Progenitor cell of endocrine pancreas (in vitro differentiated cells): ENCODE data around the gene CLIP4. TPM values are rescaled to one million over a fixed set of nuclear protein-coding genes. Genes with fewer than 3 reads are reported as not detected.

Experiments used
- DNase-seq: peaks from one replicate; pipeline ENCODE4 v3.0.0; 2021; ENCODE audit warnings: low spot score; ENCODE audit not compliant: unreplicated experiment
- H3K27ac Mint-ChIP-seq: 2 replicates; pipeline ENCODE4 v1.8.0; 2021; ENCODE audit warnings: mild to moderate bottlenecking, moderate library complexity, mixed read lengths
- H3K27me3 Mint-ChIP-seq: 2 replicates; pipeline ENCODE4 v1.8.0; 2021; ENCODE audit warnings: mixed read lengths
- H3K36me3 Mint-ChIP-seq: 2 replicates; pipeline ENCODE4 v1.8.0; 2022; ENCODE audit warnings: mixed read lengths; ENCODE audit not compliant: insufficient read depth
- H3K4me1 Mint-ChIP-seq: 2 replicates; pipeline ENCODE4 v1.8.0; 2021; ENCODE audit warnings: low read depth, mixed read lengths
- H3K4me3 Mint-ChIP-seq: 2 replicates; pipeline ENCODE4 v1.8.0; 2021; ENCODE audit warnings: low read depth, mild to moderate bottlenecking, moderate library complexity, mixed read lengths
- H3K9me3 Mint-ChIP-seq: 2 replicates; pipeline ENCODE4 v1.8.0; 2021; ENCODE audit warnings: low read depth, mixed read lengths
- total RNA-seq: library from RNA; stranded (reverse); gene quantifications from 2 replicates; pipeline ENCODE4 v1.2.1, GENCODE V29; 2021
- TF ChIP-seq, protein P1 (sequence below): fragments of 200-600 bp; sonication (generic); IDR thresholded peaks from one replicate; pipeline ENCODE4 v1.5.0; 2021; ENCODE audit warnings: antibody characterized with exemption, mild to moderate bottlenecking; ENCODE audit not compliant: unreplicated experiment

The CLIP4 gene
- total RNA-seq, 1 donor from 2014 or later: 13.7 TPM

DNA sequence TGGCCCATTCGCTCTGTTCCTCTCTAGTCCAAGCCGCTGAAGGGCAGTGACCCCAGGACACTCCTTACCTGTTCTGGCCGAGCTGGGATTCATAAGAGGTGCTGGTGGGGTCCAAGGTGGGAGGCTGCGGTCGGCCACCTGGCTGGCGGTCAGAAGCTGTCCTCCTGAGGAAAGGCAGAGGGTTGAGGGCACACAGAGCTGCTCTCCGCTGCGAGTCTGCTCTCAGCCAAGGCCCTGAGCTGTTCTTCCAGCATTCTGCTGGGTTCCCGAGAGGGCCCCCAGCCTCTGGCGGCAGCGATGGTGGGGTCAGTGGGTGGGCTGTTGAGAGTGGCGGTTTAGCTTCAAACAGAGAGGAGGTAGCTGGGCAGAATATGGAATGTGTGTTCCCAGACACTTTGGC, 44.7 kb upstream of the CLIP4 start:
- no peaks in the 10 kb centered on the region for H3K36me3 Mint-ChIP-seq
- no peak overlapping the region for H3K27ac Mint-ChIP-seq
- DNase-seq: no peak
- peaks cover 17% of the 10 kb centered on the region for H3K27me3 Mint-ChIP-seq
- no peaks in the 10 kb centered on the region for H3K4me1 Mint-ChIP-seq
- no peak overlapping the region for H3K4me3 Mint-ChIP-seq
- no peaks in the 10 kb centered on the region for H3K9me3 Mint-ChIP-seq
- TF ChIP-seq, protein P1, sequence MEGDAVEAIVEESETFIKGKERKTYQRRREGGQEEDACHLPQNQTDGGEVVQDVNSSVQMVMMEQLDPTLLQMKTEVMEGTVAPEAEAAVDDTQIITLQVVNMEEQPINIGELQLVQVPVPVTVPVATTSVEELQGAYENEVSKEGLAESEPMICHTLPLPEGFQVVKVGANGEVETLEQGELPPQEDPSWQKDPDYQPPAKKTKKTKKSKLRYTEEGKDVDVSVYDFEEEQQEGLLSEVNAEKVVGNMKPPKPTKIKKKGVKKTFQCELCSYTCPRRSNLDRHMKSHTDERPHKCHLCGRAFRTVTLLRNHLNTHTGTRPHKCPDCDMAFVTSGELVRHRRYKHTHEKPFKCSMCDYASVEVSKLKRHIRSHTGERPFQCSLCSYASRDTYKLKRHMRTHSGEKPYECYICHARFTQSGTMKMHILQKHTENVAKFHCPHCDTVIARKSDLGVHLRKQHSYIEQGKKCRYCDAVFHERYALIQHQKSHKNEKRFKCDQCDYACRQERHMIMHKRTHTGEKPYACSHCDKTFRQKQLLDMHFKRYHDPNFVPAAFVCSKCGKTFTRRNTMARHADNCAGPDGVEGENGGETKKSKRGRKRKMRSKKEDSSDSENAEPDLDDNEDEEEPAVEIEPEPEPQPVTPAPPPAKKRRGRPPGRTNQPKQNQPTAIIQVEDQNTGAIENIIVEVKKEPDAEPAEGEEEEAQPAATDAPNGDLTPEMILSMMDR: no peak

DNA sequence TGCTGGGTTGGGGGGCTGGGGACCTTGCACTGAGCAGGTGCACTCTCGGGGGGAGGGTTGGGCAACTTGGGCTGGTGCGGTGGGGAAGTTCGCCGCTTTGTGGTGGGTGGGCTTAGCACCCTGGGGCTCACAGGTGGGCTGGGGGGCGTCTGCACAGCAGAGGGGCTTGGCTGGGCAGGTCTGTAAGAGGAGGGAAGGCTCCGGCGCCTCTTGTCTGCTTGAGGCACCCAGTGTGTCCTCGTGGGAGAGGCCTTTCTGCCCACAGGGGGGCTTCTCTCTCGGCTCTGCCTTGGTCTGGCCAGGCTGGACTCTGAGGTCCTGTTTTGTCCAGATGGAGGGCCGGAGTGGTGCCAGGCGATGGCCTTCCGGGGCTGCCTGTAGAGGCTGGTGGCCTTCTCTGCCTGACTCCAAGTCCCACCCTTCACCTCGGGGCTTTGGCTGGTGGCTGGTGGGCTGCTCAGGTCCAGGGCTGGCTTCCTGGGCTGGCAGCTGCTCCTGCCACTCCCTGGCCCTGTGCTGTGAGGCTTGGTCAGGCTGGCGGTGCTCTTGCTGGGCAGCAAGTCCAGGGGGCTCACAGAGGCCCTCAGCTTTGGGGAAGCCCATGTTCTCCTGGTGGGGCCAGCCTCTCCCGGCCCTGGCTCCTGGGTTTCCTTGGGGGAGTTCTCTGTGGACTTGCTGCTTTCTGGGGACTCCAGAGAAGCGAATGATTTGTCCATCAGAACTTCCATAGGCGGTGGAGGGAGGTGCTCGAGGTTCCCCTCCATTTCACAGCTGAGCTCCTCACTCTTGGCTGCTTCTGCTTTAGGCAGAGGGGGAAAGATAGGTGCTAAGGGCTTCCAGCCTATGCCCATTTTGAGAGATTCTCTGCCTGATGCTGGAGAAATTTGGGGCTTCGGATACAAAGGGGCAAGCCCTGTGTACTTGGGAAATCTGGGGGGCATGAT, 43.9 kb upstream of the CLIP4 start:
- H3K4me1 Mint-ChIP-seq: peaks cover 4% of the 10 kb centered on the region
- H3K27ac Mint-ChIP-seq: no peak overlapping the region

DNA sequence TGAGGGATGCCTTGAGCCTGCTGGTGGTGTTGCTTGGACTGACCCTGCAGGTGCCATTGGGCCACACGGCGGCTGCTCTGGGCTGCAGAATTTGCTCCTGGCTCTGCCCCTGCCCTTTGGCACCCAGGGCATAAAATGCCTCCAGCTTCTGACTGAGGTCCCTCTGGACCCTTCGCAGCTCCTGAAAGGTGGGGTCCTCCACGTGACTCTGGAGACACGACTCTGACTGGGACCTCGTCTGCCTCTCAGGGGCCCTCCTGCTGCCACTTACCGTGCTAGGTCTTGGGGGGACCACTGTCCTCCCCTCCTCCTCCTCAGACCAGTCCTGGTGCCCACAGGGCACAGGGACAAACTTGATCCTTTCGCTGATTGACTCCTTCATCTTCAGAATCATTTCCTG, 43.0 kb upstream of the CLIP4 start:
- H3K9me3 Mint-ChIP-seq: no peaks in the 10 kb centered on the region
- TF ChIP-seq, protein P1: no peak
- no peak overlapping the region for H3K4me3 Mint-ChIP-seq
- no peak overlapping the region for H3K27ac Mint-ChIP-seq
- peaks cover 14% of the 10 kb centered on the region for H3K27me3 Mint-ChIP-seq
- no peaks in the 10 kb centered on the region for H3K36me3 Mint-ChIP-seq
- H3K4me1 Mint-ChIP-seq: peaks cover 5% of the 10 kb centered on the region
- no peak for DNase-seq

More for the DNA sequence above, 43.9 kb upstream of the CLIP4 start:
- TF ChIP-seq, protein P1: no peak
- Mint-ChIP-seq H3K27me3 (peaks cover 16% of the 10 kb centered on the region), H3K4me3 (no peak overlapping the region), H3K36me3 (no peaks in the 10 kb centered on the region), H3K9me3 (no peaks in the 10 kb centered on the region)
- DNase-seq: no peak

DNA sequence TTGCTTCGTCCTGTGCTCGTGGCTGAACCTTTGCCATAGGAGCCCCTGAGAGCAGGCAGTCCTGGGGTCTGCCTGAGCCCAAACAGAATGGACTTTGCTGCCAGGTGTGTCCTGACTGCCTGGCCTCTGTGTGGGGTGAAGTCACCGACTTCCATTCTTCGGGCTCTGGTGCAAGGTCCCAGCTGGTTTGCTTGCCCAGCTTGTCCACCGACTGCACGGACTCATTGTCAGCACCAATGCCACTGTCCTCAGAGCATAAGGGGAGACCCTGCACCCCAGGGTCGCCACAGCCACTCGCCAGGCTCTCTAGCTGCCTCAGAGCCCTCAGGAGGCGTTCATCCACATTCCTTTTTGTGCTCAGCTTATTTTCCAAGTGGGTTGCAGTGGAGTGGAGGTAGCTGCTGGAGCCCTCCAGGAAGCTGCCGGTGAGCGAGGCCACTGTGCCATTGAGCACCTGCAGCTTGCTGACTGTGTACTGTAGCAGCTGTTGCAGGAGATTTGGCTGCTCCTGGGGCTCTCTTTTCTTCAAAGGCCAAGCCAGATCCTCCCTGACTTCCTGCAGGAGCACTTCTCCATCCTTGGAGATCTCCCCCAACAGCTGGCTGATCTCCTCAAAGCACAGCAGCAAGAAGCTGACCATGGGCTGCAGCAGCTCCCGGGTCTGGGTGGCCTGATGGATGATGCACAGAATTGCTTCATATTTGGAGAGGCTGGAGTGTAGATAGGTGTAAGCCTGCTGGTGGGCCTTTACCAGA, 42.1 kb upstream of the CLIP4 start:
- Mint-ChIP-seq H3K4me3 (no peak overlapping the region), H3K27me3 (peaks cover 14% of the 10 kb centered on the region), H3K36me3 (no peaks in the 10 kb centered on the region), H3K27ac (no peak overlapping the region), H3K4me1 (peaks cover 5% of the 10 kb centered on the region), H3K9me3 (no peaks in the 10 kb centered on the region)
- TF ChIP-seq, protein P1: no peak
- no peak for DNase-seq

DNA sequence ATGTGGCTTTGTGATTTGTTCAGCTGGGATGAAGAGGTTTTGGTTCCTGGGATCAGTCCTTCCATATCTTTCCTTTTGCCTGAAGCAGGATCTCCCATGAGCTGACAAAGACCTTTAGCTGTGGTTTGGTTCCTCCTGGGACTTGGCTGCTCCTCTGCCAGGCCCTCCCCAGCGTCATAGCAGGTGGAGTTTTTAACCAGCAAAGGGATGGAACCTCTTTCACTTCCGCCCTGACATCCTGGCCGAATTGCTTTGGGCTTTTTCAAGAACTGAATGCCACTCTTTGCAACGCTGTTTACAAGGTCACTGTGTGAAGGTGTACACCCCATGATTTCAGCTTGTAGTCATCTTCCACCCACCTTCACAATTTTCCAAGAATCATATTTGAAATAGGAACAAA, 41.3 kb upstream of the CLIP4 start:
- Mint-ChIP-seq H3K27me3 (peaks cover 14% of the 10 kb centered on the region), H3K4me3 (no peak overlapping the region), H3K4me1 (peaks cover 5% of the 10 kb centered on the region), H3K27ac (no peak overlapping the region), H3K36me3 (no peaks in the 10 kb centered on the region), H3K9me3 (no peaks in the 10 kb centered on the region)
- no peak for DNase-seq
- TF ChIP-seq, protein P1: no peak
